Left lung (tissue), 10 donors: ENCODE measurements around the gene ZMYM4. TPM values are rescaled to one million over a fixed set of nuclear protein-coding genes. Genes with fewer than 3 reads are reported as not detected.

ENCODE experiments used
- ATAC-seq: fragments of 200-7000 bp; cut with Tn5 transposase; one replicate; pipeline ENCODE4 v1.9.1; 2020; ENCODE audit warnings: moderate library complexity
- DNase-seq, 4 donors: peaks; one replicate each; pipeline ENCODE4 v3.0.0-alpha.2; 2013 to 2020
- H3K27ac ChIP-seq, 2 donors: fragments of 200-600 bp; sonication (generic) in 1 of 2; one replicate each; pipeline versions ENCODE4 v1.5.0 to v1.8.0; 2020 to 2021
- H3K27me3 ChIP-seq, 2 donors: fragments of 200-600 bp; sonication (generic) in 1 of 2; one replicate each; pipeline versions ENCODE4 v1.5.0 to v1.8.0; 2020 to 2021
- H3K36me3 ChIP-seq, 2 donors: fragments of 200-600 bp; sonication (generic) in 1 of 2; one replicate each; pipeline versions ENCODE4 v1.5.0 to v1.8.0; 2020 to 2021
- H3K4me1 ChIP-seq, 2 donors: fragments of 200-600 bp; one replicate each; pipeline ENCODE4 v1.8.0; 2021
- H3K4me3 ChIP-seq, 2 donors: fragments of 200-600 bp; sonication (generic) in 1 of 2; one replicate each; pipeline versions ENCODE4 v1.5.0 to v1.8.0; 2020 to 2021; ENCODE audit warnings: mild to moderate bottlenecking in 1 of 2
- H3K9me3 ChIP-seq, 2 donors: fragments of 200-600 bp; sonication (generic) in 1 of 2; one replicate each; pipeline versions ENCODE4 v1.5.0 to v1.8.0; 2020 to 2021
- intact Hi-C, 2 donors: fragments of 100-400 bp; cut with DNase I; formaldehyde crosslinking; loops; one replicate each; pipeline versions ENCODE4 v1.11.2 to v1.14.2; 2022
- polyA plus RNA-seq, 6 donors: library from polyadenylated mRNA; unstranded; fragments of 120-200 nt; gene quantifications; one replicate each; pipeline ENCODE4 v1.2.1, GENCODE V29; 2013; ENCODE audit not compliant: insufficient read length in 6 of 6
- total RNA-seq, 2 donors: library from RNA; stranded (reverse); fragmentation: NEBNext Ultra II Directional; extraction: Animal tissue kit (Norgen Biotek cat#: 25700); gene quantifications; one replicate each; pipeline ENCODE4 v1.2.1, GENCODE V29; 2021
- TF ChIP-seq, protein P1 (sequence below), 2 donors: fragments of 200-600 bp; sonication (generic) in 1 of 2; IDR thresholded peaks; one replicate each; pipeline versions ENCODE4 v1.5.0 to v1.8.0; 2021; ENCODE audit warnings: antibody characterized with exemption in 2 of 2
- donor health status: DM: no; HTN: yes; CAD: no.
- donor health status: DM: no; HTN: no; CAD: no.

Gene ZMYM4
- total and polyA plus RNA-seq, 8 donors, result 47.7 to 75.4 (median 68.3) TPM

- no peak overlapping the region for H3K27ac ChIP-seq
- no peaks in the 10 kb centered on the region for H3K9me3 ChIP-seq
- DNase-seq (no peak), ATAC-seq (no peak)
- H3K4me3 ChIP-seq, result no peak overlapping the region
- H3K4me1 ChIP-seq, result no peaks in the 10 kb centered on the region
- TF ChIP-seq, protein P1, sequence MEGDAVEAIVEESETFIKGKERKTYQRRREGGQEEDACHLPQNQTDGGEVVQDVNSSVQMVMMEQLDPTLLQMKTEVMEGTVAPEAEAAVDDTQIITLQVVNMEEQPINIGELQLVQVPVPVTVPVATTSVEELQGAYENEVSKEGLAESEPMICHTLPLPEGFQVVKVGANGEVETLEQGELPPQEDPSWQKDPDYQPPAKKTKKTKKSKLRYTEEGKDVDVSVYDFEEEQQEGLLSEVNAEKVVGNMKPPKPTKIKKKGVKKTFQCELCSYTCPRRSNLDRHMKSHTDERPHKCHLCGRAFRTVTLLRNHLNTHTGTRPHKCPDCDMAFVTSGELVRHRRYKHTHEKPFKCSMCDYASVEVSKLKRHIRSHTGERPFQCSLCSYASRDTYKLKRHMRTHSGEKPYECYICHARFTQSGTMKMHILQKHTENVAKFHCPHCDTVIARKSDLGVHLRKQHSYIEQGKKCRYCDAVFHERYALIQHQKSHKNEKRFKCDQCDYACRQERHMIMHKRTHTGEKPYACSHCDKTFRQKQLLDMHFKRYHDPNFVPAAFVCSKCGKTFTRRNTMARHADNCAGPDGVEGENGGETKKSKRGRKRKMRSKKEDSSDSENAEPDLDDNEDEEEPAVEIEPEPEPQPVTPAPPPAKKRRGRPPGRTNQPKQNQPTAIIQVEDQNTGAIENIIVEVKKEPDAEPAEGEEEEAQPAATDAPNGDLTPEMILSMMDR (IDR thresholded peaks at IDR 0.05), result no peak
- peaks cover 0 to 22% of the 10 kb centered on the region in 2 donors for H3K36me3 ChIP-seq
- intact Hi-C loops, result no loop called here
- H3K27me3 ChIP-seq, result no peaks in the 10 kb centered on the region
These were observed 66.0 kb downstream of the ZMYM4 start for GRCh38 chr1:35334485-35334884.

- TF ChIP-seq, protein P1 (IDR thresholded peaks at IDR 0.05), result no peak
- Histone ChIP-seq H3K27me3 (no peaks in the 10 kb centered on the region), H3K27ac (no peak overlapping the region), H3K4me3 (no peak overlapping the region), H3K9me3 (no peaks in the 10 kb centered on the region), H3K4me1 (peaks cover 0 to 4% of the 10 kb centered on the region in 2 donors), H3K36me3 (peaks cover 0 to 13% of the 10 kb centered on the region in 2 donors)
- intact Hi-C loops, result no loop called here
- no peak for DNase-seq
- ATAC-seq, result no peak
These were observed 72.0 kb downstream of the ZMYM4 start for GRCh38 chr1:35340519-35340918.

GRCh38 chr1:35345439-35345981 is 77.0 kb downstream of the ZMYM4 start:
- Histone ChIP-seq H3K36me3 (no peaks in the 10 kb centered on the region), H3K9me3 (no peaks in the 10 kb centered on the region), H3K27ac (peak overlapping the region; percentile 71 to 96), H3K4me1 (peaks cover 0 to 19% of the 10 kb centered on the region in 2 donors), H3K4me3 (peak overlapping the region; percentile 8 to 43), H3K27me3 (no peaks in the 10 kb centered on the region)
- intact Hi-C loops, result no loop called here
- peak in 2 of 4 donors; percentile 17 to 58 for DNase-seq
- TF ChIP-seq, protein P1 (IDR thresholded peaks at IDR 0.05), result no peak
- ATAC-seq, result peak; percentile 93

- Histone ChIP-seq H3K4me3 (no peak overlapping the region), H3K36me3 (no peaks in the 10 kb centered on the region), H3K27ac (no peak overlapping the region), H3K4me1 (peaks cover 0 to 22% of the 10 kb centered on the region in 2 donors), H3K27me3 (no peaks in the 10 kb centered on the region), H3K9me3 (no peaks in the 10 kb centered on the region)
- intact Hi-C loops, result no loop called here
- TF ChIP-seq, protein P1 (IDR thresholded peaks at IDR 0.05), result no peak
- DNase-seq (no peak), ATAC-seq (no peak)
These were observed 82.4 kb downstream of the ZMYM4 start for GRCh38 chr1:35350872-35351271.

DNA sequence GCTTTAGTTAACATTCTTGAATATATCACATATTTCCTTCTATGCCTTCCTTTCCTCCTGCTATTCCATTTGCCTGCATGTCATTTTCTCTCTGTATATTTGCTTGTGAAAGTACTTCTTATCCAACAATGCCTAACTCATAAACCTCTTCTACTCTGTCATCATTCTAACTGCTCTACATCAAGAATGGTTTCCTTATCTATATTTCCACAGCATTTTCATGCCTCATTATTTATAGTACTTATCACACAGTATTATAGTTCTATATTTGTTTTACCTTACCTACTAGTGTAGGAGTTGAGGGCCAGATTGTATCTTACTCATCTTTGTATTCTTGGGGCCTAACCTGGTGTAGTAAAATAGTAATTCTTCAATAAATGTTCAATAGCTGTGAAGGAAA is 91.5 kb downstream of the ZMYM4 start:
- intact Hi-C loops, result no loop called here
- Histone ChIP-seq H3K27me3 (no peaks in the 10 kb centered on the region), H3K27ac (no peak overlapping the region), H3K36me3 (no peaks in the 10 kb centered on the region), H3K4me3 (no peak overlapping the region), H3K4me1 (peaks cover 0 to 19% of the 10 kb centered on the region in 2 donors), H3K9me3 (no peaks in the 10 kb centered on the region)
- ATAC-seq, result no peak
- no peak for DNase-seq
- TF ChIP-seq, protein P1 (IDR thresholded peaks at IDR 0.05), result no peak
